GM19452 (cell line): ENCODE results near the gene KYNU.
"Not testable (repeated sequence)": the region's sequence is repeated elsewhere in the genome, so short reads cannot be mapped to it uniquely, and the experiment has no call there.

ENCODE experiments used
- ATAC-seq: cut with Tn5 transposase; IDR thresholded peaks from one replicate; pipeline ENCODE4 v1.9.1; 2021; ENCODE audit not compliant: unreplicated experiment

KYNU gene

DNA sequence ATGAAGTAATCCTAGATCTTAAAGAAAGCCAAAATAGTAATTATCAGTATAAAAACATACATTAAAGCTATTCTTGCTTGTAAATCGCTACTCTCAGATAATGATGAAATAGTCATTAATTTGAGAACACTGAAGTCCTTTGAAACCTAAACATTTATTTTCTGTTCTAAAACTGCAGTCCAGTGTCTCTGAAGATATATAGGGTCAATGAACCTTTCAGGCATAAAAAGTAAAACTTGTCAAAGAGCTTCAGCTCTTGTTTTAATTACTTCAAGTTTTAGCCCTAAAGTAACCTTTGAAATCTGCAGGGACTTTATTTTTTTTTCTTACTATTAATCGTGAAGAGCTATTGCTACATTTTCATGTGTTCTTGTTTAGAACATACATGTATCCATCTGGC, 116.3 kb downstream of the KYNU start:
- no peak for ATAC-seq

DNA sequence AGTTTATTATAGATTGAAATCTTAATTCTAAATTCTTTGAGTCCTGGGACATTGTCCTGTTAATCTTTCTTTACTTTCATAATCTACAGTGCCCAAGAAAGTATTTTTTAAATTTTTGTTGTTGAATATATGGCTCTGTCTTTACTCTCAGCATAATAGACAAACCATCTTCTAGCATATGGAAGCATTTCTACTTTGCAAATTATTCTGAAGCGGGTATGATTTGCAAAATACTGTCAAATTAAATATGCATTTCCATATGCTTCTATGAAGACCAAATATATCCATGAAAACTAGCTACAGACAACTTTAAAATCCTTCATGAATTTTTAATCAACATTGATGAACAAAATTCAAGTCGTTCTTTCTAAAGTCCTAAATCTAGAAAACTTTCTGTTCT, 117.2 kb downstream of the KYNU start:
- no peak for ATAC-seq

DNA sequence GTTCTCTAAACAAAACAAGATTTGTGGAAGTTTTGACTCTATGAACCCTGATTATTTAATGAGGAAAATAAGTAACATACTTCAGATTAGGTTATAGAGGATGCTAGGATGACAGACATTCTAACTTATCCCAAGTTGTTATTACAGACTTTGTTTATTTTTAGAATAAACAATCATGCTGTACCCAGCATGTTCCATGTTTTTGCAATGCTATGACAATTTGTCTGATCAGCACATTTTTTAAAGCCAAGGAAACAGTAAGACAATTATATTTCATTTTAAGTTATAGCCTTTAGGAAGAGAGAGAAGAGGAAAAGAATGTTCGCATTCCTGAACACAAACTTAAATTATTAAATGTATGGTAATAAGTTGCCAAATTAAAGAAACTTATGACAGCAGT, 119.8 kb downstream of the KYNU start:
- ATAC-seq, result no peak

DNA sequence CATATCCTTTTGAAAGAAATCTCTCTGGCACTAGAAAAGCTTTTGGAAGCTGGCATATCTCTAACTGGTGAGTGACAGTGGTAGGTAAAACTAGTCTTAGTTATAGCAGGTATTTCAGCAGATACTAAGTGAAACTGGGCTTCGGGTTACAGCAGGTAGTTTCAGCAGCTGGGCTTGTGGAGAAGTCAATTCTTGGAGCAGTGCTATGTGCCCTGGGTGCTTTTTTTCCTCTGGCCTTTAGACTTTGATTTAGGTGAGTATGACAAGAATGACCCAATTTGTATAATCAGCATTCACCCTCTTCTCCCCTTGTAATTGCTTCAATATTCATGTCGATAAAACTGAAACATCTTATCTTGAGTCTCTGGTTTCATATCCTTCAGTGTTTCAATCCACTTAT, 123.1 kb downstream of the KYNU start:
- no peak for ATAC-seq

DNA sequence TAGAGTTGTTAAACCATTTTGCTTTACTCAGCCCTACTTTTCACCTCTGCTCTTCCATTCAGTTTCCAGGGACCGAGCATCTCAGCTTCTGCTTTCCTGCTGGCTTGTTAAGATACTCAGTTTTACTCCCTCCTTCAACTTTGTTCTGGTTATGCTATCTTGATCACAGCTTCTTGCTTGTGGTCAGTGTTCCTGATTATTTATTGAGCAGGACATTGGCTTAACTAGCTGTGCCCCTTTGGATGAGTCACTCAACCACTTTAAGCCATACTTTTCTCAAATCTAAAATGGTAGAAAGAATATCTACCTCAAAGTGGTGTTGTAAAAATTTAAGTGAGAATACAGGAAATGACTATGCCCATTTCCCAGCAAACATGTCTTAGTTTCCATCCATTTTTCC, 124.0 kb downstream of the KYNU start:
- ATAC-seq, result no peak

DNA sequence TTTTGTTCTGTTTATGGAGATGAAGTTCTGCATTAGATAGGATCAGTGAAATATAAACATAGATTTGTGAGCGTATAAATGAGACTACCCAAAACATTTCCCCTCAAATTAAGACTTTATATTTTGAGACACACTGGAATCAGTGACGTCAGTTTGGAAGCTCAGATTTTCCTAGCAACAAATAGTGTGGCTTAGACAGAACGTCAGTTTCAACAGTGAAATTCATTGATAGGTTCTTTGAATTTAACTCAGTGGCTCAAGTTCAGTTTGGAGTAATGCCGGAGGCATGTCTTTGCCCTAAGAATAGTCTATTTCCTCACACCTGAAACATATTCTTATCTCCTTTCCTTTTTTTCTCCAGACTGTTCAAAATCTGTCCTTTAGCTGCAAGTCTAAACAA, 138.2 kb downstream of the KYNU start:
- no peak for ATAC-seq

DNA sequence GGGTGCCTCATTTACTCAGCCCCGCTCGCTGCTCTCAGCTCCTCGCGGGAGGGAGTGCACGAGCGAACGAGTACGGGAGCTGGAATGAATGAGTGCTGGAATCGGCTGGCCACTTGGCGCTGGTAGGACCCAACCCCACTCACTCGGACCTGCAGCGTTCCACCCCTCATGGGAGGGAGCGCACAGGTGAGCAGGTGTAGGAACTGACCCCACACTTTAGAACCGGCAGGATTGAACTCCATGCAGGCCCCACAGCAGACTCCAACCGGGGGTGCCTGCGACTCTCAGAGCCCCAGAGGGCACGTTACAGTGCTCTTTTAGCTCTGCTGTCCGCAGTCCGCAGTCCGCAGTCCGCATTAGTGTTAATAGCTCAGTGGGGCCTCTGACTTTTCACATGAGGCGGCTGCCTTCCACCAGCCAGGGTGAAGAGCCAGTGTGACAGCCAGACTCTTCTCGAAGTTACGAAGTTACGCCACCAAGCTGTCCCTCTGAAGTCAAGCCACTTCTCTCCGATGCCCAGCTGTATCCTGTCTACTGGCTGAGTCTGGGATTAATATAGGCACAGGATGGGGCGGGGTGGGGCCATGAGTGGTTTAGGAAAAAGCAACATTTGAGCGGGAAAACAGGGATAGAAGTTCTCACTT, 149.1 kb downstream of the KYNU start:
- ATAC-seq, result no peak

DNA sequence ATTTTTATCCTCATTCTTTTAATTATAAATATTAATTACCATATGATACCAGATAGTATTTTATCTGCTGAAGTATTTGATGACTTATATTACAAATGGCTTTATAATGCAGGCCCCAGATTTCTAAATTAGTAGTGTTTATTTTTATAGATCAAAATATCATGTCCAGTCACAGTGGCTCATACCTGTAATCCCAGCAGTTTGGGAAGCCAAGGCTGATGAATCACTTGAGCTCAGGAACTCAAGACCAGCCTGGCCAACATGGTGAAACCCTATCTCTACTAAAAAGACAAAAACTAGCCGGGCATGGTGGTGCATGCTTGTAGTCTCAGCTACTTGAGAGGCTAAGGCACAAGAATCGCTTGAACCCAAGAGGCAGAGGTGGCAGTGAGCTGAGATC, 151.7 kb downstream of the KYNU start:
- no peak for ATAC-seq

DNA sequence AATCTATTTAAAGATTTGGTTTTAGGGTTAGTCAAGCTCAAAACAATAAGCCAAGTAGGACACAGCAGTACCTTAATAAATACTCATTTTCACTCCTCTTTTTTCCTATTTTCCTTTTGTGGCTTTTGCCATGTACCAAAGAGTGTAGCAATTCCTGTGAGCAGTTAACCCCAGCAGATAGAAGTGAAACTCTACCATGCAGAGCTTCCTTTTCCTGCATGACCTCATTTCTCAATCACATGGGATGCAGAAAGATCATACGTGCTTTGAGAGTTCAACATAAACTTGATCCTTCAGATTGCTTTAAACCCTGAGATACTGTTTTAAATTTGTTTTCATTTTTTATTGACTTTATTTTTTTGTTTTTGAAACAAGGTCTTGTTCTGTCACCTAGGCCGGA, 152.7 kb downstream of the KYNU start:
- ATAC-seq, result no peak

DNA sequence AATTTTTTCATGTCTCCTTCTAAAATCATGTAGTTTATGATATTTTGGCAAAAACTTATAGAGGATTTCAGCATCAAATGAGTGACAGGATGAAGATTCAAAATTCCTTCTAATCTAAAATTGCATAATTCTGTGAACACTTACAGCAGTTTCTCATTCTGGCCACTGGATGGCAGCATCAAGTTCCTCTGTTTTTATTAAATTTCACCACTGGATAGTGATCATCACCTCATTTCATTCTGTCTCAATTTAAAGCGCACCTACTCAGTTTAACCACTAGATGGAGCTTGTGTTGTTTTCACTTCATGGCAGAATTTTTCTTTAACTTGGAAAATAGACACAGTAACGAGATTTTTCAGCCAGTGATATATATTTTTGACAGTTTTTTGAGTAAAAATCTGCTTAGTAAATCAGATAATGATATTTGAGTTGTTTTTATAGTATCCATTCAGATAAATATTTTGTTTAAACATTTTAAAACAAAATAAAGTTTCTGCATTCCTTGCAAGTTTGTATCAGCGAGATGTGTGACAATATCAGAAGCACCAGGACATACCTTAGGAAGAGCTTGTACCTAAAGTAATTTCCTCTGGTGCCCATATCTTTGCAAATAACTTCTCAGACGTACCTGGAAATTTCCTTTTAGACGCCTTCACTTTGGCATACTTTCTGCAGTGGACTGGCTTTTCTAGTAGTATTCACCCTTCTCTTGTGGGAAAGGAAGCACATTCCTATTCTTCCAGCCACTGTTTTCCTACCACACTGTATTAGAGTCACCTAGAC, 157.0 kb downstream of the KYNU start:
- peak; percentile 81 for ATAC-seq

DNA sequence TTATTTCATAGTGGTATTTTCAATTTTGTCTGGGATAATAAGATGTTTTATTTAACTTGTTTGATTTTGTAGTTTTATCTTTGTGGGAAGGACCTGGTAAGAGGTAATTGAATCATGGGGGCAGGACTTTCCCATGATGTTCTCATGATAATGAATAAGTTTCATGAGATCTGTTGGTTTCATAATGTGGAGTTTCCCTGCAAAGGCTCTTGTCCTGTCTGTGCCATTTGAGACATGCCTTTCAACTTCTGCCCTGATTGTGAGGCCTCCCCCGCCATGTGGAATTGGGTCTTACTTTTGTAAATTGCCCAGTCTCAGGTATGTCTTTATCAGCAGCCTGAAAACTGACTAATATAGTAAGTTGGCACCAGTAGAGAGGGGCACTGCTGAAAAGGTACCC, 174.0 kb downstream of the KYNU start:
- ATAC-seq, result no peak

DNA sequence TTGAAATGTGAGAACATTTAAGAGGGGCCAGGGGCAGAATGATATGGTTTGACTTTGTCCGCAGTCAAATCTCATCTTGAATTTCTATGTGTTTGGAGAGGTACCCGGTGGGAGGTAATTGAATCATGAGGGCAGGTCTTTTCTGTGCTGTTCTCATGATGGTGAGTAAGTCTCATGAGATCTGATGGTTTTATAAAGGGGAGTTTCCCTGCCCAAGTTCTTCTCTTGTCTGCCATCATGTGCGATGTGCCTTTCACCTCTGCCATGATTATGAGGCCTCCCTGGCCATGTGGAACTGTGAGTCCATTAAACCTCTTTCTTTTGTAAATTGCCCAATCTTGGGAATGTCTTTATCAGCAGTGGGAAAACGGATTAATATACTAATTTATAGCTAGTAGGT, 176.0 kb downstream of the KYNU start:
- ATAC-seq, result not testable (repeated sequence)

DNA sequence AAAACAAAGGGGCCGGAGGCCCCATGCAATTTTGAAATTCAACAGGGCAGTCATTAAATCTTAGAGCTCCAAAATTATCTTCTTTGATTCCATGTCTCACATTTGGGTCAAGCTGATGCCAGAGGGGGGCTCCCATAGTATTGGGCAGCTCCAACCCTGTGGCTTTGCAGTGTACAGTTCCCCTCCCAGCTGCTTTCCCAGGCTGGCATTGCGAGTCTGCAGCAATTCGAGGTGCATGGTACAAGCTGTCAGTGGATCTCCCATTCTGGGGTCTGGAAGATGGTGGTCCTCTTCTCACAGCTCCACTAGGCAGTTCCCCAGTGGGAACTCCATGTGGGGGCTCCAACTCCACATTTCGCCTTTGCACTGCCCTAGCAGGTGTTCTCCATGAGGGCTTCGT, 179.1 kb downstream of the KYNU start:
- no peak for ATAC-seq

DNA sequence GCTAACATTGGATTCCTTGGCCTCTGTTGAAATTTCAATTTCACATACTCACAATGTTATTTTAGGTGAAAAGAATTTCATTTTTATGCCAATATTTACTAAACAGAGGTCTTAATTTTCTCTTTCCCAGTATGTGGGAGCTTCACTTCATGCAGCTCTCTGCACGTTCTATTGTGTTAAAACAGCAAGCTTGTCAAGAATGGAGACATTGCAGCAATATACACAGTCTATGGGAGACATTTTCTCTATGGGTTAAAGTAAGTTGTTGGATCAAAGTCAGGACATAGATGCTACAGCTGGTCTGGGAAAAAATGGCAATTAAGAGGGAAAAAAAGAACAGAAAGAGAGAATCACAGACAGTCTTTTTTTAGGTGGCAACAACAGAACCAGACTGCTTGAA, 181.4 kb downstream of the KYNU start:
- ATAC-seq, result no peak

DNA sequence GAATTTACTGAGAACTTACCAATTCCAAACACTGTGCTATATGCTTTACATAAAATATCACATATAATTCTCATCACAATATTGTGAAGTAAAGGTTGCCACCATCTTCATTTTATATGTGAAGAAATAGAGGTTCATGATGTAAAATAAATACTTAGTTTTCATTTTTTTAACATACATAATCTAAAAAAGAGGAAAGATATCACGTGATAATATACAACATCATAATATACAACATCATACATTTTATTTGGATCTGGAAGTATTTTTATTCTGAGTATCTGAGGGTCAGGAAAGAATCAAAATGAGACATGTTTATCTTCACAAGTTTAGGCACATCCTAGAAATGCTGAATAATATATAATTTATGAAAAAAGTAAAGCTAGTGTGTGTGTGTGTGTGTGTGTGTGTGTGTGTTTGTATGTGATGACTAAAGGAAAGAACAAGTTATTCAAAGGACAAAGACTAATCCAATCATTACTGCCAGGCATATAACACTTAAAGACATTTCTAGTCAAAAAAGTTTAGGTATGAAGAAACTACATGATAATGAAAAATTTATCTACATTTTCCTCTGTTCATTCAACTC, 186.2 kb downstream of the KYNU start:
- no peak for ATAC-seq

DNA sequence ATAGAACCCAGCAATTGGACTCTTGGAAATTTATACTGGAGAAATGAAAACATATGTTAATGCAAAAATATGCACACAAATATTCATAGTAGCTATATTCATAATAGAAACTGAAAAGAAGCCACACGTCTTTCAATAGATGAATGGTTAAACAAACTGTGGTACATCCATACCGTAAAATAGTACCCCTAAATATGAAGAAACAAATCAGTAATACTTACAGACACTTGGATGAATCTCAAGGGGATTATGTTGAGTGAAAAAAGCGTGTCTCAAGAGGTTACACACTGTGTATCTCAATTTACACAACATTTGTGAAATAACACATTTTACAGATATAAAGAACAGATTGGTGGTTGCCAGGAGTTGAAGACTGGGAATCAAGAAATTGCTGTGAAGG, 190.6 kb downstream of the KYNU start:
- ATAC-seq, result no peak

DNA sequence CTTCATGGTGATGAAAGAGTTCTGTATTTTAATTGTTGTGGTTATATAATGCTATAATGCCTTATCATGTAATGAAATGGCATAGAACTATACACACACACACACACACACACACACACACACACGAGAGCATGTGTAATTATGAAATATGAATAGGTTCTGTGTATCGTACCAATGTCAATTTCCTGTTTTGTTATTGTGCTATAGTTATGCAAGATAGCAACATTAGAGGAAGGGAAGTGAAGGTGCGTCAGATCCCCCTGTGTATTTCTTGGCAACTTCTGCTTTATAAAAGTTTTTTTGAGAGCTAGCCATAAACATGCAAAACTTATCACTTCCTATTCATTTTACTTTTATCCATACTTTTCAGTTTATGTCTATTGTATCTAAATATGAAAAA, 191.0 kb downstream of the KYNU start:
- ATAC-seq, result no peak

DNA sequence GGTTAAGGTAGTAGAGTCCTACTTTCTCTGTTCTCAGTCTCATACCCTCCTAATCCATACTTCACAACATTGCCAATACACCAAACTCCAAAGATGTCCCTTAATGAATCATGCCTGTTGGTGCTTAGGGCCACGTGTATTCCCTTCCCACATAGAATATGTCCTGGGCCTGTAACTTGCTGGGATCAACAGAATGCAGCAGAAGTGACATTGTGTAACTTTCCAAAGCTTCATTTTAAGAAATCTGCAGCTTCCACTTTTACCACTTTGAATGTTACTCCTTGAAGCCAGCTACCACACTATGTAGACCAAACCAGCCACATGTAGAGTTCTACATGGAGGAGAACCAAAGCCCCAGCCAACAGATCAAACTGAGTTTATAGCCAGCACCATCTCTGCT, 193.2 kb downstream of the KYNU start:
- ATAC-seq, result no peak

DNA sequence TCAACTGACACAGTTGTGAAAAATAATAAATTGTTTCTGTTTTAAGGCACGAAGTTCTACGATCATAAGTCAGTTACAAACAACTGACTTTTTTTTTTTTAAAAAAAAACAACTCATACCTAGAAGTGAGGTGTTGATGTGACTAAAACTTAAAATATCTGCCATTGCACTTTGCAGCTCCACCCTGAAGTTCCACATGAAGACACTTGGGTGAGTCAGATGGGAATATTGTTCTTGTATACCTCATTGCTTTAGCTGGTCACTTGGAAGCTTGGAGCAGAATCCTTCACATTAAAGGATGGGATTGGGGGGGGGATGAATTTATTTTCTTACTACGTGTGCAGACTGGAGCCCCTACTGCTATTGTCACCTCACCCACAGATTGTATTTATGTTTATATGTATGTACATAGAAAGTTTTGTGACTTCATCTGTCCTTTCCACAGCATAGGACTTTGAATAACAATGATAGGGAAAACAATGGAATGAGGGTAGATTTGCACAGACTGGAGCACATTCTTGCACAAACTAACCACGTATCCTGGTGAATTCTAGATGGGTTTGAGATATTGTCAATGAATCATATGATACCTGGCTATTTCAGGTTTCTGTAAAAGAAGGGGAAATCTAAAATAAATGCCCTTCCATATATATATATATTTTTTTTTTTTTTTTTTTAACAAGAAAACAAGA, 193.9 kb downstream of the KYNU start:
- ATAC-seq, result no peak

DNA sequence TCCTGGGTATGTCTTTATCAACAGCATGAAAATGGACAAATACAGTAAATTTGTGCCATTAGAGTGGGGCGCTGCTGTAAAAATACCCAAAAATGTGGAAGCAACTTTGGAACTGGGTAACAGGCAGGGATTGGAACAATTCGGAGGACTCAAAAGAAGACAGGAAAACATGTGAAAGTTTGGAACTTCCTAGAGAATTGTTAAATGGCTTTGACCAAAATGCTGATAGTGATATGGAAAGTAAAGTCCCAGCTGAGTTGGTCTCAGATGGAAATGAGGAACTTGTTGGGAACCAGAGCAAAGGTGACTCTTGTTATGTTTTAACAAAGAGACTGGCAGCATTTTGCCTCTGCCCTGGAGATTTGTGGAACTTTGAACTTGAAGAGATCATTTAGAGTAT, 197.4 kb downstream of the KYNU start:
- not testable (repeated sequence) for ATAC-seq

DNA sequence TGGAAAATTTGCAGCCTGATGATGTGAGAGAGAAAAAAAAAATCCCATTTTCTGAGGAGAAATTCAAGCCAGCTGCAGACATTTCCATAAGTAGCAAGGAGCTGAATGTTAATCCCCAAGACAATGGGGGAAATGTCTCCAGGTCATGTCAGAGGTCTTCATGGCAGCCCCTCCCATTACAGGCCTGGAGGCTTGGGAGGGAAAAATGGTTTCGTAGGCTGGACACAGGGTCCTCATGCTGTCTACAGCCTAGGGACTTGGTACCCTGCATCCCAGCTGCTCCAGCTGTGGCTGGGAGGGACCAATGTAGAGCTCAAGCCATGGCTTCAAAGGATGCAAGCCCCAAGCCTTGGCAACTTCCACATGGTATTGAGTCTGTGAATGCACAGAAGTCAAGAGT, 198.2 kb downstream of the KYNU start:
- ATAC-seq, result no peak

DNA sequence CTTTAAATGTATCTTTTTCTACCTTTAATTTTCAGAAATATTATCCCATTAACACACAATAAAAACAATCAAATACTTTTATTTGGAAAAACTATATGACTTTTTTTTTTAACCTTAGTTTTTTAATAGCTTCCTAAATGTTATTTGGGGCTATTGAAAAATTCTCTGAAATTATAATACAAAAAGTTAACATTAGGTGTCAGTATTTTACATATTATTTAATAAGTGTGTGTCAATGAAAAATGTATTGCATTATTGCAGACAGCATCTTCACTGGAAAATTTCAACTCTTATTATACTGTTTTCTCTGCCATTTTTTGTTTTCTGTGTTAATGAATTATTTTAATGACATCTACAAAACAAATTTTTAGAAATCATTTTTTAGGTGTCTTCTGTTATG, 200.6 kb downstream of the KYNU start:
- ATAC-seq, result no peak
